K562 (cell line): ENCODE results near the gene MAP4K4. TPM values are rescaled to one million over a fixed set of nuclear protein-coding genes. Genes with fewer than 3 reads are reported as not detected.

Experiments used
- CBFA2T3 ChIP-seq: fragments of 450-650 bp; IDR thresholded peaks from 2 replicates; pipeline ENCODE4 v1.6.1; 2017
- CHAMP1 ChIP-seq: fragments of 450-650 bp; IDR thresholded peaks from 2 replicates; pipeline ENCODE4 v1.6.1; 2016; ENCODE audit warnings: mild to moderate bottlenecking
- DEAF1 ChIP-seq: fragments of 450-650 bp; formaldehyde crosslinking; IDR thresholded peaks from 2 replicates; pipeline ENCODE4 v1.4.0; 2020; ENCODE audit warnings: mild to moderate bottlenecking, moderate library complexity
- ERF ChIP-seq: fragments of 450-650 bp; formaldehyde crosslinking; IDR thresholded peaks from 2 replicates; pipeline ENCODE4 v1.4.0; 2020; ENCODE audit warnings: mild to moderate bottlenecking, mixed read lengths
- EWSR1 ChIP-seq: fragments of 450-650 bp; IDR thresholded peaks from 2 replicates; pipeline ENCODE4 v1.6.1; 2018; ENCODE audit warnings: borderline replicate concordance, mild to moderate bottlenecking, low read depth, moderate library complexity; ENCODE audit not compliant: partially characterized antibody
- FOXA3 ChIP-seq, 2 experiments: fragments of 450-650 bp in 1 of 2; sonication (generic) in 1 of 2; formaldehyde crosslinking; IDR thresholded peaks in 1 of 2; conservative IDR thresholded peaks in 1 of 2; 2 replicates each; pipeline versions ENCODE4 v1.4.0 to v1.8.0; 2020 to 2022; ENCODE audit warnings: mild to moderate bottlenecking in 2 of 2, missing genetic modification reagents in 1 of 2
- HMBOX1 ChIP-seq: sonication (generic); IDR thresholded peaks from 2 replicates; pipeline ENCODE4 v1.6.1; 2016
- JUND ChIP-seq, 2 experiments: IDR thresholded peaks; 2 replicates in 1 of 2; 3 replicates in 1 of 2; pipeline ENCODE4 v1.6.1; 2011; ENCODE audit warnings: borderline replicate concordance in 2 of 2, low read depth in 2 of 2, low read length in 2 of 2, improper control_type of control experiment in 1 of 2, missing biosample characterization in 1 of 2, missing genetic modification characterization in 1 of 2, missing genetic modification reagents in 1 of 2
- RAD21 ChIP-seq, 2 experiments: fragments of 250-450 bp in 1 of 2; fragments of 450-650 bp in 1 of 2; sonication (Bioruptor Pico) in 1 of 2; formaldehyde crosslinking in 1 of 2; IDR thresholded peaks in 1 of 2; conservative IDR thresholded peaks in 1 of 2; 2 replicates each; pipeline versions ENCODE4 v1.4.0 to v1.8.0; 2020 to 2022; ENCODE audit warnings: mild to moderate bottlenecking in 2 of 2, moderate library complexity in 1 of 2
- SAFB ChIP-seq: fragments of 200-400 bp; formaldehyde crosslinking; IDR thresholded peaks from 2 replicates; pipeline ENCODE4 v1.6.1; 2017; ENCODE audit warnings: low read depth, low read length, borderline replicate concordance
- XRCC5 ChIP-seq: fragments of 200-400 bp; formaldehyde crosslinking; IDR thresholded peaks from 2 replicates; pipeline ENCODE4 v1.6.1; 2017; ENCODE audit warnings: low read depth, mild to moderate bottlenecking, low read length
- ZNF146 ChIP-seq: IDR thresholded peaks from one replicate; pipeline ENCODE4 v1.6.1; 2018; ENCODE audit warnings: missing compliant biosample characterization; ENCODE audit not compliant: unreplicated experiment
- ZNF395 ChIP-seq: fragments of 200-800 bp; sonication (Bioruptor generic); IDR thresholded peaks from 2 replicates; pipeline ENCODE4 v1.6.1; 2017; ENCODE audit warnings: missing genetic modification characterization, missing compliant biosample characterization
- polyA plus RNA-seq, 8 experiments: library from polyadenylated mRNA; depleted of rRNA in 4 of 8; stranded (reverse) in 5 of 8; unstranded in 3 of 8; fragments of >200 nt; fragmentation: Nextera tagmentation in 2 of 8; fragmentation: Illumina TruSeq in 1 of 8; extraction: Ambion mirVana in 2 of 8; extraction: Trizol in 1 of 8; gene quantifications; 2 replicates each; pipeline versions ENCODE4 v1.2.1 to v1.2.3, GENCODE V29; 2011 to 2014; ENCODE audit warnings: inconsistent platforms in 1 of 8, missing spikeins in 1 of 8
- total RNA-seq, 7 experiments: library from RNA; depleted of rRNA in 6 of 7; stranded (reverse); fragments of >200 nt in 6 of 7; fragmentation: Illumina TruSeq in 2 of 7; extraction: Trizol in 2 of 7; gene quantifications; 2 replicates each; pipeline versions ENCODE4 v1.2.1 to v1.2.3, GENCODE V29; 2011 to 2021; ENCODE audit warnings: low replicate concordance in 1 of 7

Gene MAP4K4
- total and polyA plus RNA-seq, 9 of the 15 experiments (the other 6 are each of a cell fraction or from before 2014, with no cell fraction given), result 7.6 to 76.4 (median 50.6) TPM

- TF ChIP-seq EWSR1, result no peak
- TF ChIP-seq XRCC5, result 0 out of 2 replicates have a peak, but pooled peaks have one; percentile 4
- no peak for TF ChIP-seq JUND (IDR thresholded peaks at IDR 0.05; ENCODE audit: borderline replicate concordance, low read depth, low read length)
- peak; percentile 34; the same call in 1 of the 3 replicates for TF ChIP-seq JUND (tag; IDR thresholded peaks at IDR 0.05; ENCODE audit: borderline replicate concordance, low read depth, low read length)
- no peak for TF ChIP-seq ERF (CRISPR knock-in tag)
- TF ChIP-seq SAFB, result no peak
- TF ChIP-seq RAD21 (CRISPR knock-in tag; conservative IDR thresholded peaks at IDR 0.05 in 1 of 2, IDR thresholded peaks at IDR 0.05 in 1 of 2), result peak; percentile 66 to 72
- TF ChIP-seq ZNF146 (CRISPR knock-in tag), result no peak
- TF ChIP-seq CHAMP1, result no peak
- TF ChIP-seq HMBOX1, result peak; percentile 15; the same call in 1 of the 2 replicates
- TF ChIP-seq DEAF1 (CRISPR knock-in tag), result peak; percentile 41
- peak in 1 of 2 experiments; percentile 44; a peak in 1 of 4 replicates for TF ChIP-seq FOXA3 (CRISPR knock-in tag; conservative IDR thresholded peaks at IDR 0.05 in 1 of 2, IDR thresholded peaks at IDR 0.05 in 1 of 2)
- peak; percentile 19; the same call in 1 of the 2 replicates for TF ChIP-seq CBFA2T3
- TF ChIP-seq ZNF395 (CRISPR knock-in tag), result 0 out of 2 replicates have a peak, but pooled peaks have one; percentile 38
Measured at GRCh38 chr2:101831351-101831865, 133.9 kb downstream of the MAP4K4 start (continued).
